HCT116 (cell line): ENCODE data around the gene PRR29. TPM values are rescaled to one million over a fixed set of nuclear protein-coding genes. Genes with fewer than 3 reads are reported as not detected.

ENCODE experiments used
- ATAC-seq: fragments of 200-7000 bp; cut with Tn5 transposase; 2 replicates; pipeline ENCODE4 v1.9.1; 2020; ENCODE audit warnings: mild to moderate bottlenecking, moderate library complexity
- BruUV-seq: library from RNA; stranded (reverse); fragments of 400-500 nt; replicated peaks from 2 replicates; lab custom pipeline; 2021; lab: Mats Ljungman, UMichigan
- CTCF ChIA-PET: fragments of 300-600 bp; sonication (Branson Sonifier 250); formaldehyde crosslinking; loops from one replicate; lab custom pipeline; 2021; ENCODE audit warnings: antibody characterized with exemption; lab: Charles Lee
- POLR2A ChIA-PET: fragments of 300-600, 350-600 bp; sonication (Branson Sonifier 250); formaldehyde crosslinking; loops from one replicate; lab custom pipeline; 2021; ENCODE audit warnings: antibody characterized with exemption; lab: Charles Lee
- RAD21 ChIA-PET, 2 experiments: fragments of 300-600 bp; sonication (Branson Sonifier 250); formaldehyde crosslinking; loops; one replicate each; lab custom pipeline; 2023; ENCODE audit warnings: low total read pairs in 2 of 2; ENCODE audit not compliant: uncharacterized antibody in 2 of 2, unreplicated experiment in 2 of 2, low non-redundant PET in 1 of 2; lab: Charles Lee
- DNase-seq: peaks from one replicate; pipeline ENCODE4 v3.0.0-alpha.2; 2010; ENCODE audit warnings: low read depth, low spot score
- H2AFZ ChIP-seq: fragments of 200-600 bp; shearing (Covaris generic), sonication (generic); 2 replicates; pipeline ENCODE4 v1.6.1; 2017; ENCODE audit warnings: low read depth, mixed run types, mixed read lengths, antibody characterized with exemption, low read length; ENCODE audit not compliant: poor library complexity, severe bottlenecking
- H3K27ac ChIP-seq: 2 replicates; pipeline ENCODE4 v1.5.1; 2012; ENCODE audit warnings: low read depth, low read length
- H3K27me3 ChIP-seq: fragments of 200-600 bp; sonication (generic); 2 replicates; pipeline ENCODE4 v1.6.1; 2016; ENCODE audit warnings: mixed run types, low read length, mixed read lengths; ENCODE audit not compliant: insufficient read depth
- H3K36me3 ChIP-seq, 2 experiments: fragments of 200-500 bp in 1 of 2; fragments of 200-600 bp in 1 of 2; sonication (Bioruptor generic) in 1 of 2; sonication (generic) in 1 of 2; 2 replicates each; pipeline versions ENCODE4 v1.5.1 to v1.6.1; 2014 to 2016; ENCODE audit warnings: low read length in 2 of 2, inconsistent platforms in 1 of 2, mixed read lengths in 1 of 2, mixed run types in 1 of 2; ENCODE audit not compliant: insufficient read depth in 2 of 2, control insufficient read depth in 1 of 2
- H3K4me1 ChIP-seq, 2 experiments: fragments of 200-600 bp in 1 of 2; sonication (generic) in 1 of 2; 2 replicates each; pipeline versions ENCODE4 v1.5.1 to v1.6.1; 2012 to 2017; ENCODE audit warnings: low read length in 2 of 2, inconsistent platforms in 1 of 2, mild to moderate bottlenecking in 1 of 2, mixed read lengths in 1 of 2, mixed run types in 1 of 2, moderate library complexity in 1 of 2; ENCODE audit not compliant: insufficient read depth in 2 of 2, control insufficient read depth in 1 of 2
- H3K4me2 ChIP-seq: fragments of 200-600 bp; sonication (generic); 2 replicates; pipeline ENCODE4 v1.6.1; 2017; ENCODE audit warnings: mixed run types, low read length, mixed read lengths
- H3K4me3 ChIP-seq, 2 experiments: fragments of 200-600 bp in 1 of 2; sonication (generic) in 1 of 2; replicated peaks in 1 of 2; 2 replicates each; pipeline ENCODE4 v1.5.1; 2011 to 2016; ENCODE audit warnings: low read length in 2 of 2, control low read depth in 1 of 2, low read depth in 1 of 2, mild to moderate bottlenecking in 1 of 2, mixed read lengths in 1 of 2, mixed run types in 1 of 2
- H3K79me2 ChIP-seq: fragments of 200-600 bp; sonication (generic); 2 replicates; pipeline ENCODE4 v1.6.1; 2017; ENCODE audit warnings: mild to moderate bottlenecking, mixed run types, low read length, moderate library complexity, mixed read lengths; ENCODE audit not compliant: insufficient read depth
- H3K9ac ChIP-seq: fragments of 200-600 bp; sonication (generic); 2 replicates; pipeline ENCODE4 v1.6.1; 2016; ENCODE audit warnings: low read length, mixed read lengths
- H3K9me2 ChIP-seq: fragments of 200-600 bp; sonication (generic), shearing (Covaris generic); 2 replicates; pipeline ENCODE4 v1.6.1; 2017; ENCODE audit warnings: mixed run types, mild to moderate bottlenecking, moderate library complexity; ENCODE audit not compliant: insufficient read depth
- H3K9me3 ChIP-seq, 2 experiments: fragments of 200-500 bp in 1 of 2; fragments of 200-600 bp in 1 of 2; sonication (Bioruptor generic) in 1 of 2; sonication (generic) in 1 of 2; 2 replicates each; pipeline ENCODE4 v1.6.1; 2014 to 2017; ENCODE audit warnings: low read length in 2 of 2, mixed read lengths in 2 of 2, inconsistent platforms in 1 of 2, low read depth in 1 of 2, mild to moderate bottlenecking in 1 of 2, mixed run types in 1 of 2, moderate library complexity in 1 of 2; ENCODE audit not compliant: control insufficient read depth in 1 of 2, insufficient read depth in 1 of 2
- H4K20me1 ChIP-seq: fragments of 200-600 bp; sonication (generic), shearing (Covaris generic); 2 replicates; pipeline ENCODE4 v1.6.1; 2017; ENCODE audit warnings: mixed run types, mild to moderate bottlenecking, moderate library complexity; ENCODE audit not compliant: insufficient read depth
- CEBPB ChIP-seq: IDR thresholded peaks from 2 replicates; pipeline ENCODE4 v1.6.1; 2012; ENCODE audit warnings: low read depth
- CTCF ChIP-seq, 3 experiments: fragments of 200-600 bp in 1 of 3; sonication (generic) in 1 of 3; IDR thresholded peaks in 2 of 3; conservative IDR thresholded peaks in 1 of 3; 2 replicates each; pipeline ENCODE4 v1.5.1; 2012 to 2017; ENCODE audit warnings: low read depth in 2 of 3, low read length in 2 of 3, antibody characterized with exemption in 1 of 3, borderline replicate concordance in 1 of 3, control low read depth in 1 of 3, mild to moderate bottlenecking in 1 of 3, mixed read lengths in 1 of 3, mixed run types in 1 of 3, moderate library complexity in 1 of 3; ENCODE audit not compliant: insufficient read depth in 1 of 3
- EGR1 ChIP-seq: IDR thresholded peaks from 2 replicates; pipeline ENCODE4 v1.6.1; 2012; ENCODE audit warnings: low read depth
- ELF1 ChIP-seq: IDR thresholded peaks from 2 replicates; pipeline ENCODE4 v1.6.1; 2012; ENCODE audit warnings: low read depth, borderline replicate concordance
- EZH2 ChIP-seq: fragments of 200-600 bp; sonication (generic); IDR thresholded peaks from 2 replicates; pipeline ENCODE4 v1.6.1; 2017; ENCODE audit warnings: antibody characterized with exemption, mixed run types
- POLR2A ChIP-seq: IDR thresholded peaks from 2 replicates; pipeline ENCODE4 v1.7.0; 2011; ENCODE audit warnings: borderline replicate concordance; ENCODE audit not compliant: insufficient read depth, insufficient read length; ENCODE audit errors: extremely low read depth
- POLR2AphosphoS5 ChIP-seq: IDR thresholded peaks from 2 replicates; pipeline ENCODE4 v1.6.1; 2011; ENCODE audit warnings: mild to moderate bottlenecking, low read depth, low read length, moderate library complexity
- RAD21 ChIP-seq: IDR thresholded peaks from 2 replicates; pipeline ENCODE4 v1.6.1; 2012; ENCODE audit warnings: low read depth, mild to moderate bottlenecking
- SIN3A ChIP-seq: IDR thresholded peaks from 2 replicates; pipeline ENCODE4 v1.6.1; 2012; ENCODE audit warnings: low read depth
- SP1 ChIP-seq: IDR thresholded peaks from 2 replicates; pipeline ENCODE4 v1.6.1; 2012; ENCODE audit warnings: low read depth
- SRF ChIP-seq: IDR thresholded peaks from 2 replicates; pipeline ENCODE4 v1.6.1; 2012; ENCODE audit warnings: low read depth
- TCF7L2 ChIP-seq: IDR thresholded peaks from 2 replicates; pipeline ENCODE4 v1.7.0; 2011; ENCODE audit warnings: borderline replicate concordance, inconsistent platforms; ENCODE audit not compliant: insufficient read depth, insufficient read length; ENCODE audit errors: extremely low read depth
- ZFX ChIP-seq: fragments of 450-650 bp; IDR thresholded peaks from 2 replicates; pipeline ENCODE4 v1.6.1; 2017
- ZNF274 ChIP-seq: fragments of 200-500 bp; sonication (Bioruptor generic); IDR thresholded peaks from 2 replicates; pipeline ENCODE4 v1.6.1; 2014; ENCODE audit warnings: mild to moderate bottlenecking, low read depth, low read length, inconsistent platforms
- intact Hi-C: fragments of 100-400 bp; cut with micrococcal nuclease; formaldehyde crosslinking; loops from 2 replicates; pipeline ENCODE4 v1.10.0; 2022
- total RNA-seq: library from RNA; stranded (reverse); gene quantifications from one replicate; pipeline ENCODE4 v1.2.1, GENCODE V29; 2021; ENCODE audit not compliant: unreplicated experiment
- TF ChIP-seq, protein P1 (sequence below): IDR thresholded peaks from 2 replicates; pipeline ENCODE4 v1.6.1; 2012; ENCODE audit warnings: low read depth

The PRR29 gene
- total RNA-seq, 1 experiment from 2014 or later, result not detected

DNA sequence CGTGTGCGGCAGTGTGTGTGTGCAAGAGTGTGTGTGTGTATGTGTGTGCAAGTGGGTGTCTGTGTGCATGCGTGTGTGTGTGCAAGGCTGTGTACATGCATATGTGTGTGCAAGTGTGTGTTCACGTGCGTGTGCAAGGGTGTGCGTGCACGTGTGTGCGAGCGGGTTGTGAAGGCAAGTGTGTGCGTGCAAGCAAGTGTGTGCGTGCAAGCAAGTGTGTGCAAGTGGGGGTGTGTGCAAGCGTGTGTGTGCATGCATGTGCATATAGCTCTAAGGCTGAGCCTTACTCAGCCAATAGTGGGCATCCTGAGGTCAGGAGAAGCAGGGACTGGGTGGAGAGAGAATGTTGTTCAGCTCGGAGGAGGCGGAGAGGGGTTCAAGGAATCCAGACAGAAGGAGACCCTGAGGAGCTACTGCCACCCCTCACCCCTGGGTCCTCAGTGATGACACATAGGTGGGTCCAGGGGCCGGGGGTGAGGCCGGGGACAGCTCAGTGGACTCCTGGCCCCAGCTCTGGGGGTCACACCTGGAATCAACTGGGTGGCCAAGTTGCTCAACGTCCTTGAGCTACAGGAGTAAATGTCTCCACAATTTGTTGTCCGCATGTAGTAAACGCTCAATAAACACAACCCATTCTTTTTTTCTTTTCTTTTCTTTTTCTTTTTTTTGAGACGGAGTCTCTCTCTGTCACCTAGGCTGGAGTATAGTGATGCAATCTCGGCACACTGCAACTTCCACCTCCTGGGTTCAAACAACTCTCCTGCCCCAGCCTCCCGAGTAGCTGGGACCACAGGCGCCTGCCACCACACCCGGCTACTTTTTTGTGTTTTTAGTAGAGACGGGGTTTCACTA, 1.8 kb downstream of the PRR29 start:
- no peaks in the 10 kb centered on the region for H3K79me2 ChIP-seq
- intact Hi-C loops, result no loop called here
- TF ChIP-seq EGR1 (no peak), CEBPB (no peak), ELF1 (no peak), ZFX (no peak), TCF7L2 (no peak), SRF (no peak), POLR2AphosphoS5 (no peak), RAD21 (no peak), POLR2A (no peak), SP1 (no peak), SIN3A (no peak), EZH2 (no peak)
- DNase-seq, result no peak
- RAD21 ChIA-PET, result no interaction called here
- H3K4me1 ChIP-seq, result no peaks in the 10 kb centered on the region
- H3K9me2 ChIP-seq, result no peaks in the 10 kb centered on the region
- H4K20me1 ChIP-seq, result no peaks in the 10 kb centered on the region
- POLR2A ChIA-PET, result no interaction called here
- H3K9ac ChIP-seq, result no peak overlapping the region
- H2AFZ ChIP-seq, result no peak overlapping the region
- H3K4me3 ChIP-seq, result no peak overlapping the region
- no peak overlapping the region for H3K4me2 ChIP-seq
- H3K9me3 ChIP-seq, result no peaks in the 10 kb centered on the region
- H3K27me3 ChIP-seq, result peaks cover 12% of the 10 kb centered on the region; the same call in 1 of the 2 replicates
- BruUV-seq, result no TSS peak
- CTCF ChIA-PET, result interaction anchor here (1.2 to 1.3 kb wide), 2 partner anchors 26 to 53 kb away, joined by 3 to 4 read pairs; no protein-coding TSS in a partner anchor
- H3K36me3 ChIP-seq, result no peaks in the 10 kb centered on the region
- no peak overlapping the region for H3K27ac ChIP-seq
- no peak for ATAC-seq

DNA sequence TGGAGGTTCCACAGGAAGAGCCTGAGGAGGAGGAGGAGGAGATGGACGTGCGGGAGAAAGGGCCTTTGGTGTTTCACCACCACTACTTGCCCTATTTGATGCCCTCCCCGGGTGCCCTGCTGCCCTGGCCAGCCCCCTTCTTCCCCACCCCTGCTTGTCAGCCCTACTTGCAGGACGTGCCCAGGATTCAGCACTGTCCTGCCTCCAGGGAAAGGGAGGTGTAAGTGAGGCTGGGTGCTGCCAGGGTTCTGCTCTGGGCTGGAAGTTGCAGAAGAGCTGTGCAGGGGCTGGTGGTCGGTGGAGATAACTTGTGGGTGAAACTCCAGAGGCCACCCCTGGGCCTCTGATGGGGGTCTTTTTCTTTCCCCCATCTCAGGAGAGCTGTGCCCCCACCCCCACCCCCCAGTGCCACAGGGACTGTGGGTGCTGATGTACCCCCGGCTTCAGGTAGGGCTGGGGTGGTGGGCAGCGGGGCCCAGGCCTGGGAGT, 3.0 kb downstream of the PRR29 start:
- Histone ChIP-seq H3K36me3 (no peaks in the 10 kb centered on the region), H3K4me2 (no peak overlapping the region), H3K9me2 (no peaks in the 10 kb centered on the region), H3K9me3 (no peaks in the 10 kb centered on the region), H4K20me1 (no peaks in the 10 kb centered on the region), H3K27ac (no peak overlapping the region), H3K79me2 (no peaks in the 10 kb centered on the region), H3K4me1 (peaks cover 8 to 12% of the 10 kb centered on the region in 2 experiments), H3K9ac (no peak overlapping the region), H3K27me3 (peaks cover 3% of the 10 kb centered on the region; the same call in 1 of the 2 replicates), H3K4me3 (no peak overlapping the region), H2AFZ (no peak overlapping the region)
- intact Hi-C loops, result no loop called here
- ChIA-PET CTCF (no interaction called here), RAD21 (no interaction called here), POLR2A (no interaction called here)
- ATAC-seq (no peak), DNase-seq (no peak)
- BruUV-seq, result no TSS peak
- TF ChIP-seq, protein P1, sequence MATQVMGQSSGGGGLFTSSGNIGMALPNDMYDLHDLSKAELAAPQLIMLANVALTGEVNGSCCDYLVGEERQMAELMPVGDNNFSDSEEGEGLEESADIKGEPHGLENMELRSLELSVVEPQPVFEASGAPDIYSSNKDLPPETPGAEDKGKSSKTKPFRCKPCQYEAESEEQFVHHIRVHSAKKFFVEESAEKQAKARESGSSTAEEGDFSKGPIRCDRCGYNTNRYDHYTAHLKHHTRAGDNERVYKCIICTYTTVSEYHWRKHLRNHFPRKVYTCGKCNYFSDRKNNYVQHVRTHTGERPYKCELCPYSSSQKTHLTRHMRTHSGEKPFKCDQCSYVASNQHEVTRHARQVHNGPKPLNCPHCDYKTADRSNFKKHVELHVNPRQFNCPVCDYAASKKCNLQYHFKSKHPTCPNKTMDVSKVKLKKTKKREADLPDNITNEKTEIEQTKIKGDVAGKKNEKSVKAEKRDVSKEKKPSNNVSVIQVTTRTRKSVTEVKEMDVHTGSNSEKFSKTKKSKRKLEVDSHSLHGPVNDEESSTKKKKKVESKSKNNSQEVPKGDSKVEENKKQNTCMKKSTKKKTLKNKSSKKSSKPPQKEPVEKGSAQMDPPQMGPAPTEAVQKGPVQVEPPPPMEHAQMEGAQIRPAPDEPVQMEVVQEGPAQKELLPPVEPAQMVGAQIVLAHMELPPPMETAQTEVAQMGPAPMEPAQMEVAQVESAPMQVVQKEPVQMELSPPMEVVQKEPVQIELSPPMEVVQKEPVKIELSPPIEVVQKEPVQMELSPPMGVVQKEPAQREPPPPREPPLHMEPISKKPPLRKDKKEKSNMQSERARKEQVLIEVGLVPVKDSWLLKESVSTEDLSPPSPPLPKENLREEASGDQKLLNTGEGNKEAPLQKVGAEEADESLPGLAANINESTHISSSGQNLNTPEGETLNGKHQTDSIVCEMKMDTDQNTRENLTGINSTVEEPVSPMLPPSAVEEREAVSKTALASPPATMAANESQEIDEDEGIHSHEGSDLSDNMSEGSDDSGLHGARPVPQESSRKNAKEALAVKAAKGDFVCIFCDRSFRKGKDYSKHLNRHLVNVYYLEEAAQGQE, result no peak
- TF ChIP-seq CTCF (IDR thresholded peaks at IDR 0.05 in 2 of 3, conservative IDR thresholded peaks at IDR 0.05 in 1 of 3; ENCODE audit: borderline replicate concordance in 1 of 3, insufficient read depth in 1 of 3, low read depth in 2 of 3, low read length in 2 of 3) (no peak), ZNF274 (no peak), TCF7L2 (no peak)
